Measurements from ENCODE around the gene CDK8.

DNA sequence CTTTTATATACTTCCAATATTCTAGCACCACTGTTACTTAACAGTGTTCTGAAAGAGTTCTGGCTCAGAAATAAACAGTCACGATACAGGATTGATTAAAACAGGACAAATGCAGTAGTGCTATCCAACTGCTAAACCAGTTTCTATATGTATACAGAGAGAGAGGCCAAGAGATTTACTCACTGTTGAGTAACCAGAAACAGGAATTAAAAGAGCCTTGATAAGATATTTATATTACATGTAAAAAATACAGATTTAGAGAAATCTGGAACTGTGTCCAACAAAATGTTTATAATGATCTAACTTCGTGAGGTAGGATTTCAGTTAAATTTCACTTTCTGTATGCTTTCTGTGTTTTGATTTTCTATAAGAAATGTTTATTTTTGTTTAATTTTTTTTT lies 116.6 kb downstream of the CDK8 start:
- no peak for TF ChIP-seq SIN3A (IDR thresholded peaks at IDR 0.05; ENCODE audit: low read depth, low read length)
- TF ChIP-seq, protein P1, sequence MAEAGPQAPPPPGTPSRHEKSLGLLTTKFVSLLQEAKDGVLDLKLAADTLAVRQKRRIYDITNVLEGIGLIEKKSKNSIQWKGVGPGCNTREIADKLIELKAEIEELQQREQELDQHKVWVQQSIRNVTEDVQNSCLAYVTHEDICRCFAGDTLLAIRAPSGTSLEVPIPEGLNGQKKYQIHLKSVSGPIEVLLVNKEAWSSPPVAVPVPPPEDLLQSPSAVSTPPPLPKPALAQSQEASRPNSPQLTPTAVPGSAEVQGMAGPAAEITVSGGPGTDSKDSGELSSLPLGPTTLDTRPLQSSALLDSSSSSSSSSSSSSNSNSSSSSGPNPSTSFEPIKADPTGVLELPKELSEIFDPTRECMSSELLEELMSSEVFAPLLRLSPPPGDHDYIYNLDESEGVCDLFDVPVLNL (IDR thresholded peaks at IDR 0.05; ENCODE audit: low read depth, low read length), result no peak
- no peak for TF ChIP-seq LARP7 (IDR thresholded peaks at IDR 0.05)
- no peak for TF ChIP-seq FOXM1 (IDR thresholded peaks at IDR 0.05; ENCODE audit: low read depth, low read length)
- no peak for TF ChIP-seq NFYB (IDR thresholded peaks at IDR 0.05; ENCODE audit: insufficient read depth, low read depth, low read length)
- no peak for TF ChIP-seq BRCA1 (IDR thresholded peaks at IDR 0.05; ENCODE audit: low read depth, low read length)
- TF ChIP-seq ATF7 (IDR thresholded peaks at IDR 0.05; ENCODE audit: low read depth), result no peak

Data from GM12878 (cell line).